Subcutaneous adipose tissue (tissue), 4 donors: ENCODE measurements around the gene KLF12. TPM values are rescaled to one million over a fixed set of nuclear protein-coding genes. Genes with fewer than 3 reads are reported as not detected.

Source experiments
- total RNA-seq, 4 donors: library from RNA; depleted of rRNA; stranded (reverse); fragments of >200 nt; gene quantifications; one replicate each; pipeline ENCODE4 v1.1.0, GENCODE V29; 2016
- TF ChIP-seq, protein P1 (sequence below): fragments of 450-650 bp; IDR thresholded peaks from one replicate; pipeline ENCODE4 v1.5.1; 2016; ENCODE audit warnings: low read depth, mild to moderate bottlenecking, control low read depth, antibody characterized with exemption, moderate library complexity

Gene KLF12
- total RNA-seq, 4 donors from 2014 or later: 4.9 to 11.0 (median 6.5) TPM

GRCh38 chr13:74166261-74167004 lies 32.2 kb upstream of the KLF12 start:
- TF ChIP-seq, protein P1, sequence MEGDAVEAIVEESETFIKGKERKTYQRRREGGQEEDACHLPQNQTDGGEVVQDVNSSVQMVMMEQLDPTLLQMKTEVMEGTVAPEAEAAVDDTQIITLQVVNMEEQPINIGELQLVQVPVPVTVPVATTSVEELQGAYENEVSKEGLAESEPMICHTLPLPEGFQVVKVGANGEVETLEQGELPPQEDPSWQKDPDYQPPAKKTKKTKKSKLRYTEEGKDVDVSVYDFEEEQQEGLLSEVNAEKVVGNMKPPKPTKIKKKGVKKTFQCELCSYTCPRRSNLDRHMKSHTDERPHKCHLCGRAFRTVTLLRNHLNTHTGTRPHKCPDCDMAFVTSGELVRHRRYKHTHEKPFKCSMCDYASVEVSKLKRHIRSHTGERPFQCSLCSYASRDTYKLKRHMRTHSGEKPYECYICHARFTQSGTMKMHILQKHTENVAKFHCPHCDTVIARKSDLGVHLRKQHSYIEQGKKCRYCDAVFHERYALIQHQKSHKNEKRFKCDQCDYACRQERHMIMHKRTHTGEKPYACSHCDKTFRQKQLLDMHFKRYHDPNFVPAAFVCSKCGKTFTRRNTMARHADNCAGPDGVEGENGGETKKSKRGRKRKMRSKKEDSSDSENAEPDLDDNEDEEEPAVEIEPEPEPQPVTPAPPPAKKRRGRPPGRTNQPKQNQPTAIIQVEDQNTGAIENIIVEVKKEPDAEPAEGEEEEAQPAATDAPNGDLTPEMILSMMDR: no peak

- TF ChIP-seq, protein P1: no peak
Measured at GRCh38 chr13:74162782-74163181, 28.6 kb upstream of the KLF12 start.

- TF ChIP-seq, protein P1: no peak
Measured at GRCh38 chr13:74162135-74162534, 27.9 kb upstream of the KLF12 start.

GRCh38 chr13:74158571-74159352 lies 24.6 kb upstream of the KLF12 start:
- TF ChIP-seq, protein P1: no peak

DNA sequence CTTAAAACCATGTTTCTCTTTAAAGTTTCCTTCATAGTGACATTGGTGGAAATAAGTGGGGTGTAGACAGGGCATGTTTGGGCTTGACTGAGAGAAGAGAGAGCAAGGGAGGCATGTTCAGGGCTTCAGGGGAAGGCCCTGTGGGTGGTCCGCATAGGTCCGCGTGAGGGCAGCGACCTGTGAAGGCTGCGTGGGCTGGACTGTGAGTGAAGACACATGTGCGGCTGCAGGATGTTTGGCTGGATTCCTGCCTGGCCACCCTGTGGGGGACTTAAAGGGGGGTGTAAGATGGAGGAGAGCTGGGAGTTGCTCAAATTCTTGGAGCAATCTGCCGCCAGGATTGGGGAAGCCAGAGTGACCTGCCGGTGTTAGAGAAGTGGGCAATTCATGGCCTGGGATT lies 23.8 kb upstream of the KLF12 start:
- TF ChIP-seq, protein P1: no peak

DNA sequence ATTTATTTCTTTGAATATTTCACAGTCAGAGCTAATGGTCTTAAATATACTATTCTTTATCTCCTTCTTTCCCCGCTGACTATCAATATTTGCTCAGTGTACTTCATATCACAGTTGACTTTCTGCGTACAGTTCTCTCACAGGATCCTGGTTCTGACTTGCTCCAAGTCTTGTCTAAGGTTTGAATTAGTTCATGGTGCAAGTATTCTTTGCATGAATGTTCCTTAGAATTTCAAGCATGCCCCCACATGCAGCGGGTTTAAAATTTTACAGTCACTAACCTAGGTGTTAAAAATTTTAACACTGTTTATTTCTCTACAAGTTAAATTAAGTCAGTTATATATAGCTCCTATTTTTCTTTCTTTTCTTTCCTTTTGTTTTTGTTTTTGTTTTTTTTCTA lies 20.8 kb upstream of the KLF12 start:
- TF ChIP-seq, protein P1: no peak

DNA sequence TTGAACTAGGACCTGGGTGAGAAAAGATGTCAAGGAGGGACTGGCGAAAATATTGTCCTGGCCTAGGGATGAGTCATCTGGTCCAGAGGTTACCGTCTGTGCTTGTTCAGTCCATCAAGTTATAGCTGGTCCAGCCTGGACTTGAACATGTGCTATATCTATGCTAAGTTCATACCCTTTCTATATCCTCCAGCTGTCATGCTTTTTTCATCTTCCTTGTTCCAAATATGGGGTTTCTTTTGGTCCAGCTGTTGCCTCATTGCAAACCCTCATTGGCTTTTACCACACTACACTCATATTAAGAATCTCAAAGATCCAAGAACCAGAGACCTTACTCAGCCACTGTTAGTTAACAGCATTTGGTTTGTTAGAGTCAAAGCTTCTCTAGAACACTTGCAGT lies 19.1 kb upstream of the KLF12 start:
- TF ChIP-seq, protein P1: no peak
